GM15510 (cell line): ENCODE measurements around the gene ASCL2.
A peak's percentile ranks its signal among the peaks of the same experiment; 100 is the strongest.

Experiments
- POLR2A ChIP-seq: IDR thresholded peaks from 3 replicates; pipeline ENCODE4 v1.6.1; 2011; ENCODE audit warnings: borderline replicate concordance; ENCODE audit not compliant: insufficient read length; ENCODE audit errors: extremely low read depth

ASCL2 gene

DNA sequence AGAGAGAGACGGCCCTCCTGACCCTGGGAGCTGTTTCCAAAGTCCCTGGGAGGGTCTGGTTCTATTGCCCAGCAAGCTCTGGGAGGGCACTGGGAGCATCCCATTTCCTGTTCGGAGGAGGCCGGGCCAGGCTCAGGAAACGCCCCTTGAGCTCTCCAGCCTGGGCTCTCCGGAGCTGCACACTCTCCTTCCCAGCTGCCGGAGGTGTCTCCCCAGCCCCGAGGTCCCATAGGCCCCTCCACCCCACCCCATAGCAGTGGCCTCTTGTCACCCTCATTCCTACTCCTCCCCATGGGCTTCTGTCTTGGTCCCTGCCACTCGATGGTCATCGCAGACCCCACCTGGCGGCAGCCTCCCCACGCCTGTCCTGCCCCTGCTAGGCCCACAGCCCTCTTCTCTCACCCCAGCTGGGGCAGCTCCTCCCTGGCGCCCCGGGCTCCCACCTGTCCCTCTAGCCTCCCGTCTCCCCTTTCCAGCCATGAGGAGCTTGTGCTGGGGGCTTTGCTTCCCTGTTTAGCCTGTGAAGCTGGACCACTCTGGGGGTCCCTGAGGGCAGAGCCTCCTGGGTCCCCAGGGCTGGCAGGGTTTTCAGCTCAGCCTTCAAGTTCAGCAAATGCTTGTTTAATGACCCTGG, 34.2 kb upstream of the ASCL2 start:
- TF ChIP-seq POLR2A, result no peak

DNA sequence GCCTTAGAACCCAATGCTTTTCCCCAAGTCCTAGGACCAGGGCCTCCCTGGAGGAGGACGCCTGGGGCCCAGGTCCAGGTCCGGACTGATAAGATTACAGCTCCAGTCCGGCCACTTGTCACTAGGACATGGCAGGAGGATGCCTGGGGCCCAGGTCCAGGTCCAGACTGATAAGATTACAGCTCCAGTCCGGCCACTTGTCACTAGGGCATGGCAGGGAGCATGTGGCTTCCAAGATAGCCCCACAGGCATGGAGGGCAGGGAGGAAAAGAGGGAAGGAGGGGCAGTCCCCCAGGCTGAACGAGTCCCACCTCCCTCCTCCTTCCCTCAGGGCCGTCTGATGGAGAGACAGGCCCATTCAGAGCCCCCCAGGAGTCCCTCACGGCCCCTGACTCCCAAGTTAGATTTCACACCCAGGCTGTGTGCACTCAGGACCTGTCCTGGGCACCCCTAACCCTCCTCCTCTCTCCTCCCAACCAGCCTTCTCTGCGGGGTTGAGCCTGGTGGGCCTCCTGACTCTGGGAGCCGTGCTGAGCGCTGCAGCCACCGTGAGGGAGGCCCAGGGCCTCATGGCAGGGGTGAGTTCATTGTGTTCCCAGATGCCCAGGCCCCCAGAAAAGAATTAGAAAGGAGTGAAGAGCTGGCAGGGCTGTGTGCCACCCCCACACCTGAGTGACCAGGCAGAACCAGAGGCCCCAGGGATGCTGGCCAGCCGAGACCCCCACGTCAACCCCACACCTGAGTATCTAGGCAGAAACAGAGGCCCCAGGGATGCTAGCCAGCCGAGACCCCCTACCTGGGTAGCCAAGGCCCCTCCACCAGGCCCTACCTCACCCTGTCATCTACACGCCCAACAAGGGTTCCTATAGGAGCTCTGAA, 33.5 kb upstream of the ASCL2 start:
- no peak for TF ChIP-seq POLR2A

DNA sequence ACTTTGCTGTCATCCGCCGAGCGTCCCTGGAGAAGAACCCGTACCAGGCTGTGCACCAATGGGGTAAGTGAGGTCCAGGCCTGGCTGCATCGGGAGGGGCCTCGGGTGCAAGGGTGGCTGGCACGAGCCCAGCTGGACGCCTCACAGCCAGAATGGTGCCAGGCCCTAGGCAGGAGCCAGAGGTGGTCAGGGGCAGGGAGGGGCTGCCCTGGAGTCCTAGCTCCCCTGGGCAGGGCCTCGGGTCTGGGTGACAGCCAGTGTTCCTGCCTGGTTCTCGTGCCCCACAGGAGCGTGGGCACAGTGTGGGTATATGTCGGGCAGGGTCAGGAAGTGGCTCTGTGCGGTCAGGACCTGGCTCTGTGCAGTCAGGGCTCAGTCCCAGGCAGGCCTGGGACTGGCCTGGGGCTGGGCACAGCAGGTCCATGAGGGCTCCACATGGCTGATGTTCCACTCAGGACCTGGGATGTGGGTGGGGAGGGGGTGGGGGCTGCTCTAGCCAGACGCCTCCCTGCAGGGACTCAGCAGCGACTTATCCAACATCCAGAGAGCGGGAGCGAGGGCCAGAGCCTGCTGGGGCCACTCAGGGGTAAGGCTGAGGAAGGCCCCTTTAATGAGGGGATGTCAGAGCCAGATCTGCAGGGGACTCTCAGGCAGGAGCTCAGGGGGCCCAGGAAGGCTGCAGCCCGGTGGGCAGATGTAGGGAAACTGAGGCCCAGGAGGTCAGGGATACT, 32.7 kb upstream of the ASCL2 start:
- no peak for TF ChIP-seq POLR2A

DNA sequence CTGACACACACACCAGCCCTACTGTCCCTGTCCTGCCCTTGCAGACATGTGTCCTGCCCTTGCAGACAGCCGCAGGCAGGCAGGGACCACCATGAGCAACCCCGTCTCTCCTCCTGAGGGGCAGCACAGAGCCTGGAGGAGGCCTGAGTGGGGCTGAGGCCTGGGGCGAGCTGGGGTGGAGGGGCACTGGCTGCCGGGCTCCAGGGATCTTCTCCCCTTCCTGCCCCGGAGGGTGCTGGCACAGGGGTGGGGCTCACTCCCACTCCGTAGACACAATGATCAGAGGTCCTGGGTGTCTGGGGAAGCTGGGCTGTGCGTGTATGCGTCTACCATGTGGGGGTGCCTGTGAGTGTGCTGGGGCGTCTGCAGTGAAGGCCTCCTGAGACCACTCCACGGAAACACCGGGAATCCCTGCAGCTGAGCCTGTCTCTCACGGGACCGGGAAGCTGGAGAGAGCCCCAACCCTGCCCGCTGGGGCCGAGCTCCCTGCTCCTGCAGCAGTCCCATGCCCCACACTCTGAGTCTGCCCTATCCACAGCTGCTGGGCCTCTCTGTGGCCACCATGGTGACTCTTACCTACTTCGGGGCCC, 32.0 kb upstream of the ASCL2 start:
- no peak for TF ChIP-seq POLR2A

DNA sequence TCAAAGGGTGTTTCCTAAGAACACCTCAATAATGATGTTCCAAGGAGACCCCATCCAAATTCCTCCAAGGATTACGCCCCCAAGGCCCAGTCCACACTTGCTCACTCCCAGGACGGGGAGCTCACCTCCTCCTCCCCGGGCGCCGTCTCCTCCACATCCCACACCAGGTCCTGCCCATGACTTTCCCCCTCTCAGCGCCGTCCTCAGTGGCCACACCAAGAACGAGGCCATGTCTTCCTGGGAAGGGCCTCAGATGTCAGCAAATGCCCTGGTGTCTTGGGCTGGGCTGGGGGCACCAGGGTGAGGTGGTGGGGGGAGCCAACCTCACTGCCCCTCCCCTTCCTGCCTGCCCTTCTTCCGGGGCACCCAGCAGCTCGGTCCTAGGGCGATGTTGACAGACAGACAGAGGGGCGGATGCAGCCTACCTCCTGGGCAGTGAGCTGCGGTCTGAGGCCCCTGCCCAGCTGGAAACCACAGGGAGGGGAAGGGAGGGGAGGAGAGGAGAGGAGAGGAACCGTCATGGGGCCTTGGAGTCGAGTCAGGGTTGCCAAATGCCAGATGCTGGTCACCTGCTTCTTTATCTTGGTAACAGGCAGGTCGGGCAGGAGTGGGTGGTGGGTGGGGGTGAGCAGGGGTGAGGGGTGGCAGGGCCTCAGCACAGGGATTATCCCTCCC, 31.4 kb upstream of the ASCL2 start, which contains the start of the genes C11orf21 and TSPAN32:
Gene C11orf21 (minus strand): TSS at position 288 of the 675 bp plus-strand sequence. CDS start 110 bp downstream, at position 178.
Gene TSPAN32 (plus strand): TSS at position 383 of the 675 bp plus-strand sequence. CDS start 137 bp downstream, at position 520.
- peak; percentile 42 for TF ChIP-seq POLR2A

DNA sequence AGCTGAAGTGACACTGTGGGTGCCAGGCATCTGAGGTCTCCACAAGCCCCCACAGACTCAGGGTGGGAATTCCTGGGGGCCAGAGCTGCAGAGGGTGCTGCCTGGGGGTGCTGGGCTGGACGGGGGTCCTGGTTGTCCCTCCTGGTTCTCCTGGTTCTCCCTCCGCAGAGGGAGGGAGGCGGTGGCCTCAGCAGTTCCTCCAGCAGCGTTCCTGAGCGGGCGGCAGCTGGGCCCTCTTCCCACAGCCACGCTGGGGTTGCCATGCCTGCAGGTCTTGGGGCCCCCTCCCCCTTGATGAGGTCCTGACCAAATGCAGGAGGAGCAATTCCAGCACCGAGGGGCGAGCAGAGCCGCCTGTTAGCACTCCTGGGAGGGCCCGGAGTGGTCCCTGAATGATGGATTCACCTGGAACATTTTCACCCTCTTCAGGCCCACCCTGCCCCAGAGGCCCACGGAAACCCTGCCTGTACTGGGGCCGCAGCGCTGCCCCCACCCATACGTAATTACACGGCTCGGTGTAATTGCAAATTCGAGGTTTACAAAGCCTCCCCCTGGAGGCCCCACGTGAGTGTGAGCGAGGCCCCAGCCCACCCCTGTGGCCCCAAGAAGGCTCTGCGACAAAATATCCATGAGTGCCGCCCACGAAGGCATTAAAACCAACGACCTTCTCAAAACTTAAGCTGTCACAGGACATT, 30.7 kb upstream of the ASCL2 start:
- no peak for TF ChIP-seq POLR2A

DNA sequence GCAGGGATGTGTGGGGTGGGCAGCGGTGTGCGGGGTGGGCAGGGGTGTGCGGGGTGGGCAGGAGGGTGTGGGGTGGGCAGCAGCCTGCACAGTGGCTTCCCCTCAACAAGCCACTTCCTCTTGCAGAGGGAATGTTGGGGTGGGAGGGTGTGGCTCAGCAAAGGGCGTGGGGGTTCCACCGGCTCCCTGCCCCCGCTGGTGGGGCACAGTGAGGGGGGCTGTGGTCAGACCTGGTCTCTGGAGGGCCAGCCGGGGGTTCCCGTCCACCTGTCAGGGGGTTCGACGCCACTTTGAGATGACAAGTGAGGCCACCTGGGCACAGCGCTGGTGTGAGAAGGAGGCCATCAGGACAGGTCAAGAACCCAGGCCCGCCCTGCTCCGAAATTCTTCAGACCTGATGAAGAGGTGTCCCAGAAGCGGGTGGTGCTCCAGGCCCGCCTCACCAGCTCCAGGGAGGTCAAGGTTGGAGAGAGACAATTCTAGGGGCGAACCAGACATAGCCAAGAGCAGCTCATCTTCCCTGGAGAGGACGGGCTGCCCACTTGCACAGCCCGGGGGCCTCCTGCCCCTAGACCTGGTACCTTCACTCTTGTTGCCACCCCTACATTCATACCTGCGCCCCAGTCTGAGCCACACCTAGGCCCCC, 30.0 kb upstream of the ASCL2 start:
- TF ChIP-seq POLR2A, result no peak

DNA sequence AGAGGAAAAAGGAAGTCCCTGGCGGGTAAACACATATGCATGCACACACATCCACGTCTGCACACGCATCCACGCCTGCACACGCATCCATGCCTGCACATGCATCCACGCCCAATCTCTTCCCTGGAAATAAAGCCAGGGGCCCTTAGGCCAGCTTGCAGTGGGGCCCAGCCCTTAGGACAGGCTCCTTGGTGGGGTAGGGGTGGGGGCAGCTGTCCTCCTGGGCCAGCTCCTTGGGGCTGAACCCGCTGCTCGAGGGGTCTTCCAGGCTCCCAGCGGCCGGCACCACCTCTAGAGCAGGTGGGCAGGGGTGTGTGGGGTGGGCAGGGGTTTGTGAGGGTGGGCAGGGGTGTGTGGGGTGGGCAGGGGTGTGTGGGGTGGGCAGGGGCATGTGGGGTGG, 29.4 kb upstream of the ASCL2 start:
- TF ChIP-seq POLR2A, result no peak

DNA sequence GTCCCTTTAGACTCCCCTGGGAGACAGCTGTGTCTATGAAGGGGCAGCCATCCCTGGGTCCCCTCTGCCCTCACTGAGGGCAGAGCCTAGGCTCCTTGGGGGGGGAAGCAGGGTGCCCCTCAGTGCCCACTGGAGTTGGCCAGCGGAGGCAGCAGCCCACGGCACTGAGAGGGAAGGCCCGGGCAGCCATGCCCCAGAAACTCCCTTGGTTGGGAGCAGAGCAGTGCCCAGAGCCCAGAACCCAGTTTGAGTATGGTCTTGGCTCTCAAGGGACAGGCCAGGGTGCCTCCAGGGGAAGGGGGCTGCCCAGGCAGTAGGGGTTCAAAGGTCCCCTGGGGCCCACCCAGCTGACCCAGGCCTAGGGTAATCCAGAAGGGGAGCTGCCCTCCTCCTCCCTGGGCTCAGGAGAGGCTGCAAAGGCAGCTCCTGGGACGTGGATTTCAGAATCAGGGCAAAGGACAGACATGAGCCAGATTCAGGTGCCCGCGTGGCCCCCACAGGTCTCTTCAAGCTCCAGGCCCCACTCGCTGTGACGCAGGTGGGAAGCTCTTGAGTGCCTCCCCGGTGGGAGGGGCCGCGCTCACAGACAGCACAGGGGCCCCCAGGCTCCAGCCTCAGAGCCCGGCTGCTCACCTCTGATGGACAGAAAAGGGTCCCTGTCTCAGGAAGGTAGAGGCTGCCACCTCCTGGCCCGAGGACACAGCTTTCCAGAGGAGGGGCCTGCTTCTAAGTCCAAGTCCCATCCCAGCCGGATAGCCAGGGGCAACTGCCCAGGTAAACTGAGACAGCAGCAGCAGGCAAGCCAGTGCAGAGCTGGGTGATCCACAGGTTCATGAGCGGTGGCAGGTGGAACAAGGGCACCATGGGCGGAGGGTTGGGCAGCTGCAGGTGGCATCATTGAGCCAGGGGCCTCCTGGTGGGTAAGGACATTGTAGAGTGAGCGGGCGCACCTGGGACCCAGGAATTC, 28.7 kb upstream of the ASCL2 start:
- TF ChIP-seq POLR2A, result no peak

DNA sequence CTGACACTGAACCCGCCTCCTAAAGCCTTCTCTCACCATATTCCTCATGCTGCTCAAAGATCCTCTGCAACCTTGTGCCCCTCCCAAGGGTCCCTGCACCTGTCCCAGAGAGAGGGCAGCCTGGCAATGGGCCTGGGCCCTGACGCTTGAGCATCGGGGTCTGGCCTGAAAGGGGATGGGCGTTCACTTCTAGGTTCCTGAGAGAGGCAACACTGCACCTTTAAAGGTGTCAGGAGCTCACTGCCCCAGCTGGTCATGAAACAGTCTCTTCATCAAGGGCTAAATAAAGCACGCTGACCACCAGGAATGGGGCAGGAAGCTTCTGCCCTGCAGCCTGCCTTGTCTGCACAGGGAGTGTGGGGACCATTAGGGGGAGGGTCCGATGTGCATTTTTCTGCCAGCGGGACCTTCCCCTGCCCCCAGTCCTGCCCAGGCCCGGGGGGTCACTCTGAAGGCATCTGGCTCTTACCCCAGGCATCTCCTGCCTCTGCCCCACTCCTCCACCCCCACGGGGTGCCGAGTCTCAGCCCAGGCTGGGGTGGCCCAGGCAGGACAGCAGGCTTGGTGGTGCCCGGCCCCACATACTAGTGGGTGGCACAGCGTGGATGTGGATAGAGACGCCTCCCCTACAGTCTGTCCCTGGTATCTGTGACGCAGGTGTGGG, 27.9 kb upstream of the ASCL2 start:
- TF ChIP-seq POLR2A, result no peak

DNA sequence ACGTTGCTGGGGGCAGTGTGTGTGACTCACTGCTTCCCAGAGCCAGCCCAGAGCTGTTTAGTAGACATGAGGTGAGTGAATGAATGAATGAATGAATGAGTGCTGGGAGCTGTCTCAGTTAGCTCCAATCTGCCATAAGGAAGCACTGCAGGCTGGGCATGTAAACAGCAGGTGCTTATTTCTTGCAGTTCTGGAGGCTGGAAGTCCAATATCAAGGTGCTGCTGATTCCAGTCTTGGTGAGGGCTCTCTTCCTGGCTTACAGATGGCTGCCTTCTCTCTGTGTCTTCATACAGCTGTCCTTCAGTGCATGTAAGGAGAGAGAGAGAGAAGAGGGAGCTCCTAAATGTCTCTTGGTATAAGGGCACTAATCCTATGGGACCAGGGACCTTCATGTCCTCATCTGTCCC, 27.2 kb upstream of the ASCL2 start:
- TF ChIP-seq POLR2A, result no peak
